GM21390 (cell line): ENCODE results near the gene THSD4.

Experiments
- ATAC-seq: cut with Tn5 transposase; IDR thresholded peaks from one replicate; pipeline ENCODE4 v1.9.1; 2021; ENCODE audit not compliant: unreplicated experiment

THSD4 gene

DNA sequence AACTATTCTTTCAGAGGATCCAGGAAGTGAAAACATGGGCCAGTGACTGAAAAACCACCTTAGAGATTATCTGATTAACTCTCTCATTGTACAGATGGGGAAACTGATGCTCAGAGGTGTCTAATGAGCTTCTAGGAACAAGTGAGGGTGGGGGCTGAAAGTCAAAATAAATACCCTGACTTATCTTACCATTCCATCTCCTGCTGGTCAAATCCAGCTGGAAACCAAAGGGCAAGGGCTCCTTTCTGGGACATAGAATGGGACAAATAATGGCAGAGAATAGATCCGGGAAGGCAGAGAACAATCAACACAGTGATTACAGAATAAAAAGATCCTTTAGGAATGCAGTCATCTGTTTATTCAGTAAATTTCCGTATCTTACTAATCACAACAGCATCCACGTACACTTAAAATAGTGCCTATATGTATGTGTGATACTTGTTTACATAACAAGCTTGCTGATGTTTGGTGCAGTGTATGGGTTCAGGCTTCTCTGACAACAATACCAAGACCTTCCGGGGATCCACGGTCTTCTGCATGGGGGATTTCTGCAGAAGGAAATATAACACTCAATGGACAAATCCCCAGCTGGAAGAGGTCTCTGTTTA is 173.2 kb downstream of the THSD4 start:
- no peak for ATAC-seq

DNA sequence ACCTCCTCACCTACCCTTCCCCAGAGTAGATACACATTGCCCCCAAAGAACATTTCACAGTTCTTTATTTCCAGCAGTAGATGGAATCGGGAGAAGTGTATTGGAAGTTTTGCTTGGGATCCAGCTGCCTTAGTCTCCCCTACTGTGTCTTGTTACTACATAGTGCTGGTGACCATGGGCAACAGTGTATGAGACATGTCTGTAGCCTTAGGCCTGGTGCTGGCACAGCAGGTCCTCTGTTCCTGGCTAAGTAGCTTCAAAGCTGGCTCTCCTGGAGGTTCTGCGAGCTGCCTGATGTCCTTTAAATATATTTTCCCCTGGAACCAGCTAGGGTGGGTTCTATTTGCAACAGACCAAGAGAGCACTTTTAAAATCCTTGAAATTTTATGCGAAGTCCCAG is 174.7 kb downstream of the THSD4 start:
- no peak for ATAC-seq

DNA sequence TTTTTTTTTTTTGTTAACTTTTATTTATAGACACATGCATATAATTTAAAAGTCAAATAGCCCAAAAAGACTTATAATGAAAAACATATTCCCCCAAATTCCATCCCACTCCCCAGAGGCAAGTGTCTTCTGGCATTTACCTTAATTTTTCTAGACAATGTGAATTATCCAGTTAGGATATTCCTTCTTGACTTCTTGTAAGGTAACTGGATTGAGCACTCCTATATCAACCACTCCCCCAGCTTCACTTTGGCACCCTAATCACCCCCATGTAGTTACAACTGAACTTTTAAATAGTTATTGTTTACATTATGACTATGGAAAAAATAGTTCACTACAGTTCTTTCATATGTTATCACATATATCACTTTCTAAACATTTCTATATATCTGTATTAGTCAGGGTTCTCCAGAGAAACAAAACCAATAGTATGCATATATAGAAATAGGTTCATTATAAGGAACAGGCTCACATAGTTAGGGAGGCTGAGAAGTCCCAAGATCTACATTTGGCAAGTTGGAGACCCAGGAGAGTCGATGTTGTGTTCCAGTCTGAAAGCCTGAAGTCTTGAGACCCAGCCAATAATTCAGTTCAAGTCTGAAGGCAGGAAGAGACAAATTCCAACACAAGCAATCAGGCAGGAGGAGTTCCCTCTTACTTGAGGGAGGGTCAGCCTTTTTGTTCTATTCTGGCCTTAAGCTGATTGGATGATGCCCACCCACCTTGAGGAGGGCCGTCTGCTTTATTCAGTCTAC is 175.8 kb downstream of the THSD4 start:
- ATAC-seq, result no peak

DNA sequence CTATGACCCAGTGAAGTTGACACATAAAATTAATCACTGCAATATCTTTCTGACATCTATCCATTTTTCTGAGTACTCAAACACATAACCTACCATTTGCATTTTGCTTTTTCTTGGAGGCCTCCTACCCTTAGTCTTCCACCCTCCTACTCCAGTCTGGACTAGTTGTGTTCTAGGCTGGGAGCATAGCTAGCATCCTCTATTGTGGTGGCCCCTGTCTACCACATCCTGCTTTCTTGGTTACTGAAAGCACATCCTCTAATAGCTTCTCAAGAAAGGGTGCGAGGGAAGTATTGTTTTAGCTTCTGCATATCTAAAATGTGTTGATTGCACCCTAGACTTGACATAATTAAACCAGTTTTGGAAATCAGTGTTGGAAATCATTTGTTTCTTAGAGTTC is 176.5 kb downstream of the THSD4 start:
- ATAC-seq, result no peak

- no peak for ATAC-seq
Observed at GRCh38 chr15:71293723-71294122, 178.5 kb downstream of the THSD4 start.

GRCh38 chr15:71294251-71294910 is 179.1 kb downstream of the THSD4 start:
- no peak for ATAC-seq

GRCh38 chr15:71294911-71295602 is 179.8 kb downstream of the THSD4 start:
- ATAC-seq, result no peak

DNA sequence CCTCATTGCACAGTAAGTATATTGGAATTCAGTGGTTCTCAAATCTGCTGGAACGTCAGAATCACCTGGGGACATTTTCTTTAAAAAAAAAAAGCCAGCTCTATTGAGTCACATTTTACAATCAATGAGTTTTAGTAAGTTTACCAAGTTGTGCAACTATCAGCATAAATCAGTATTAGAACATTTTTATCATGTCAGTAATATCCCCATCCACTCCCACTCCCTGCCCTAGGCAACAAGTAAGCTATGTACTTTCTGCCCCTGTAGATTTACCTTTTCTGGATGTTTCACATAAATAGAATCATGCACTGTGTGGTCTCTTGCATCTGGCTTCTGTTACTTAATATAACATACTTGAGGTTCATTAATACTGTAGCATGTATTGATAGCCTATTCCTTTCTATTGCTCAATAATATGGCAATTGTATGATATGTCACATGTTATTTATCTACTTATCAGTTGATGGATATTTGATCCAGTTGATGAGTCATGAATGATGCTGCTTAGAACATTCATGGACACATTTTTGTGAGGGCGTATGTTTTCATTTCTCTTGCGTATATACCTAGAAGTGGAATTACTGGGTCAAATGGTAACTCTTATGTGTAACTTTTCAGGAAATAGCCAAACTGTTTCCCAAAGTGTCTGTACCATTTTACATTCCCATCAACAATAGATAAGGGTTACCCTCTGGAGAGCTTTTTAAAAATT is 180.5 kb downstream of the THSD4 start:
- ATAC-seq, result no peak

DNA sequence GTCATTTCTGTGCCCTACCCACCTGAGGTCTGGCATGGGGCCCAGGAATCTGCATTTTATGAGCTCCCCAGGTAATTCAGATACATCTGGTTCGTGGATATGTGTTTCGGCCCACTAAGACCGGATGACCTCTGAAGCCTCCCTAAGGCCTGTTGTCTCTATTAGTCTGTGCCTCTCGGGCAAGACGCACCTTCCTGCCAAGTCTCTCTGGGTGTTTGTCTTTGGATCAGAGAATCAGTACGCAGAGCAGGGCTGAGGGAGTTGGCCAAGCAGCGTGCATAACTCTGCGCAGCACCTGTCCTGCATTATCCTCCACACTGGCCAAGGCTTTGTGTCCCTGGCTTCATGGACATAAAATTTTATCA is 181.0 kb downstream of the THSD4 start:
- ATAC-seq, result no peak

- no peak for ATAC-seq
Observed at GRCh38 chr15:71301958-71302621, 186.8 kb downstream of the THSD4 start.

DNA sequence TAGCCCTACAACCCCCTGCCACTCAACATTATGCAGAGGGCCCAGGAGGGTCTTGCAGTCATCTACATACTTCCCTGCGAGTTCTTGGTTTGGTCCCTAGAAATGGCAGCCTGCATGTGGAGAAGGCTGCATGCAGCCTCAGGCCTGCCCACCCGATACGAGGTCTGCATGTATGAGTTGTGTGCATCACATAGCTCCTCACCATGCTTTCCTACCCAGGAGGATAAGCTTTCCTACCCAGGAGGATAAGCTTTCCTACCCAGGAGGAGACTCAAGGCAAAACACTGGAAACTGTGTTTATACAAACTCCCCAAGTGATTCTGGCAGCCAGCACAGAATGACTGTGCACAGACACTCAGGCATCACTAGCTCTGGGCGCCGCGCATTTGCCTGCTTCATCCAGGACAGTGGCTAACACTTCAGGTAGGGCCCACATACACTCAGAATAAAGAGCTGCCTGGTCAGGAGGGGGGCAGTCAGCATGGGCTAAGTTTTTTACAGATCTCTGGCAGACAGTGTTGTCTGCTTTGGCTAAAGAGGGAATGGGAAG is 187.7 kb downstream of the THSD4 start:
- ATAC-seq, result no peak

DNA sequence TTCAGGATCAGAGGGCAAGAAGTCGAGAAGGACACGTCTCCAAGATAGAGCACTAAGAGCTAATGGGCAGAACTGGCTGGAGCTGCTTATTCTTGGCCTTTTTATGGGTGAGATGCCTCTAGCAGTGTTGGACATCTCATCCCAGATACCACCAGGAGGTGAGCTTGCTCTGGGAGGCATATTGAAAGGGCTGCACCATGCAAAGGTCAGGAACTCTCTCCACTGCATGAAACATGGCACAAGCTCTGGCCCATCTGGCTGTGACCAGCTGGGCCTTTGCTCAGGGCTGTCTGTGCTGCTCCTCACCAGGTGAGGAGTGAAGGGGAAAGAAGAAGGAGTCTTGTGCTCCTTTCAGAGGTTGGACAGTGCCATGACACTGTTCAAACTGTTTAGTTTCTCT is 188.7 kb downstream of the THSD4 start:
- no peak for ATAC-seq

DNA sequence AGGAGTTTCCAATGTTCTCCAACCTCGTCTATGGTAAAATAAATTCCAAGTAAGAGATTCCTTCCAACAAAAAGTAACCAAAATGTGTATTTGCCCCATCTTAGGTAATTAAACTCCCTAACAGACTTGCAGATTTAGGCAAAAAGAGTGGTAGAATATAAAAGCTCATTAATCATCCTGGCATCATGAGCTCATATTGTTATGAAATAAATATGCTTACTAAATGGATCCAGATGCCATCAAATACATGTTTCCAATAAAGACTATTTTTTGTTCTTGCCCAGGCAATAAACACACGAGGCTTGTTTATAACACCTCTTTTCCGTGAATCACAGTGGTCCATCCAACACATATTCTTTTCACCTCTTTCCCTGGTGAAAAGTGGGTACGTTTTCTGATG is 189.4 kb downstream of the THSD4 start:
- ATAC-seq, result no peak

- no peak for ATAC-seq
Observed at GRCh38 chr15:71306538-71306937, 191.3 kb downstream of the THSD4 start.

DNA sequence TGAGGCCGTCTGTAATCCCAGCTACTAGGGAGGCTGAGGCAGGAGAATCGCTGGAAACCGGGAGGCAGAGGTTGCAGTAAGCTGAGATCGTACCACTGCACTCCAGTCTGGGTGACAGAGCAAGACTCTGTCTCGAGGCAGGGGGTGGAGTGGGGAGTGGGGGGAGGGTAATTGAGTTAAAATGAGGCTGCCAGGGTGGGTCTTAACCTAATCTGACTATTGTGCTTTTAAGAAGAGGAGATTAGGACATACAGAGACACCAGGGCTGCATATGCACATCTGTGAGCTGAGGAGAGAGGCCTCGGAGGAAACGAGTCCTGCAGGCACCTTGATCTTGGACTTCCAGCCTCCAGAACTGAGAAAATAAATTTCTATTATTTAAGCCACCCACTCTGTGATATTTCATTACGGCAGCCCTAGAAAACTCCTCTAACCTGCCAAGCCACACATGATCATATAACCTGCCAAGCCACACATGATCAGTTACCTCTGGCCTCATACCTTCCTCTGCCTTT is 197.0 kb downstream of the THSD4 start:
- ATAC-seq, result no peak

DNA sequence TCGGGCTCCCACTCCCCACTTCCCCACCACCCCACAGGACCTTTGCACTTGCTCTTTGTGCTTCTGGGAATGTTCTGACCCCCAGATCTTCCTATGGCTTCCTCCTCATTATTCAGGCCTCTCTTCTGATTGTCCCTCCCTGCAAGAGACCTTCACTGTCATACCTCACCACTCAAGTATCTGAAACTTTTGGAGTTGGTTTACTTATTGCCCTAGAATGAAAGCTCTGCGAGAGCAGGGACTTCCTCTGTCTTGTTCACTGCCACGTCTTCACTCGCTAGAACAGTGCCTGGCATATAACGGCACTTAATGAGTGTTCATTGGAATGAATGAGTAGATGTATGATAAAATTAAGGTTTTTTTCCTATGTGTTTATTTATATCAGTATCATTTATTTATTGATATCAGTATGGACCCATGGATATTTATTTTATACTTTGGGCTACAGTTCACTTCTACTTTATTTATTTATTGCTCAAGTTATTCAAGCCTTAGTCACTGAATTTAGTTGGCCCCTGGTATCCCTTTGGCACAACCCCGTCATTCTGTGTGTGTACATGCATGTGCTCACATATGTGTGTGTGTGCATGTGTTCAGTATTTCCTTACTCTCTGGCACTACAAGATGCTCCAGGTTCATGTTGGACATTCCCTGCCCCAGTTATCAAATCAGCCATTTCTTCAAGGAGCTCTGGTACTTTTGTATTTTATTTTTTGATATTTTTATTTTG is 197.6 kb downstream of the THSD4 start:
- no peak for ATAC-seq

DNA sequence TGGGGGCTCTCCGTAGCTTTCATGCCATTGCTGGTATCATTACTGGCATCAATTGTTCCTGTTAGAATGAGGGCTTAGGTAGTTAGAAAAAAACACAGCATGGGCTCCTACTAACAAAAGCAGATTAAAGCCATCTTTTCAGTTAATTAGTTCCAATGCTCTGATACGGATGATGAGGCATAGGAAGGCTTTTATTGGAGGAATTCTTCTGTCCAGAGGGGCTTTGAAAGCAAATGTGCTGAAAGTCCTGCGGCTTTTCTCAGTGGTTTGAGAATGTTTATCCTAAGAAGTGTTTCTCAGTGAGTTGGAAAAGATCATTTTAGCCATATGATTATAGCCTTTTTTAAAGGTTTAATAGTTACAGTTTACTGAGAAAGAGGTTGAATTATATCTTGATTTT is 198.5 kb downstream of the THSD4 start:
- ATAC-seq, result no peak

- no peak for ATAC-seq
Observed at GRCh38 chr15:71314956-71315537, 199.8 kb downstream of the THSD4 start.

DNA sequence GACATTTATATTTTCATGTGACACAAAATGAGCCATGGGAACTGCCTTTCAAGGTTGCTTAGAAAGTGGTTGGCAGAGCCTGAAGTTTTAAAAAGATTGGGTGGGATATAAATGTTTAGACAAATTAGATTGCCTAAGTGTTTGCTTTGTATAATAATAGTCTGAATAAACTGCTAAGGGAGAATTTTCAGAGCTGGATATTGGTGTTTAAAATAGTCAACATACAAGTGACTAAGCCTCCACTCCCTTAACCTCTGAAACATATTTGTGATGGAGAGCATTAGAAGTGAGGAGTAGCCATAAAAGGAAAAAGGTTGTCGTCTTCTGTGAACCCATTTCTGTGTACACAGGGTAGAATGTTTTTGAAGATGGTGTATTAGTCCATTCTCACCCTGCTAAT is 201.6 kb downstream of the THSD4 start:
- no peak for ATAC-seq
